ENCODE measurements around the gene LYPLAL1.

The LYPLAL1 gene

GRCh38 chr1:219206350-219206749 lies 32.7 kb downstream of the LYPLAL1 start:
- no peak for TF ChIP-seq FOXP2 (optimal IDR thresholded peaks at IDR 0.05; ENCODE audit: control extremely low read depth, extremely low read length, insufficient read depth)
- no peak for TF ChIP-seq POLR2AphosphoS5 (IDR thresholded peaks at IDR 0.05; ENCODE audit: borderline replicate concordance, low read depth, low read length)
- no peak for TF ChIP-seq EZH2 (IDR thresholded peaks at IDR 0.05)
- DNase-seq (ENCODE audit: low read depth, low spot score), result no peak
- no peak overlapping the region for H3K27ac ChIP-seq
- no peaks in the 10 kb centered on the region for H3K36me3 ChIP-seq (ENCODE audit: insufficient read depth, low read length)
- no peak overlapping the region for H3K4me3 ChIP-seq
- no peak overlapping the region for H3K9ac ChIP-seq (ENCODE audit: insufficient read length)
- H3K9me3 ChIP-seq (ENCODE audit: low read depth, low read length), result no peaks in the 10 kb centered on the region

- Histone ChIP-seq H3K27ac (no peak overlapping the region), H3K4me3 (no peak overlapping the region), H3K36me3 (ENCODE audit: insufficient read depth, low read length) (no peaks in the 10 kb centered on the region), H3K9me3 (ENCODE audit: low read depth, low read length) (no peaks in the 10 kb centered on the region), H3K9ac (ENCODE audit: insufficient read length) (no peak overlapping the region)
- no peak for TF ChIP-seq POLR2AphosphoS5 (IDR thresholded peaks at IDR 0.05; ENCODE audit: borderline replicate concordance, low read depth, low read length)
- TF ChIP-seq FOXP2 (optimal IDR thresholded peaks at IDR 0.05; ENCODE audit: control extremely low read depth, extremely low read length, insufficient read depth), result no peak
- no peak for TF ChIP-seq EZH2 (IDR thresholded peaks at IDR 0.05)
- DNase-seq (ENCODE audit: low read depth, low spot score), result no peak
These were observed 35.9 kb downstream of the LYPLAL1 start for GRCh38 chr1:219209578-219209977.

GRCh38 chr1:219210067-219210466 lies 36.4 kb downstream of the LYPLAL1 start:
- DNase-seq (ENCODE audit: low read depth, low spot score), result no peak
- TF ChIP-seq EZH2 (IDR thresholded peaks at IDR 0.05) (no peak), FOXP2 (optimal IDR thresholded peaks at IDR 0.05; ENCODE audit: control extremely low read depth, extremely low read length, insufficient read depth) (no peak), POLR2AphosphoS5 (IDR thresholded peaks at IDR 0.05; ENCODE audit: borderline replicate concordance, low read depth, low read length) (no peak)

DNA sequence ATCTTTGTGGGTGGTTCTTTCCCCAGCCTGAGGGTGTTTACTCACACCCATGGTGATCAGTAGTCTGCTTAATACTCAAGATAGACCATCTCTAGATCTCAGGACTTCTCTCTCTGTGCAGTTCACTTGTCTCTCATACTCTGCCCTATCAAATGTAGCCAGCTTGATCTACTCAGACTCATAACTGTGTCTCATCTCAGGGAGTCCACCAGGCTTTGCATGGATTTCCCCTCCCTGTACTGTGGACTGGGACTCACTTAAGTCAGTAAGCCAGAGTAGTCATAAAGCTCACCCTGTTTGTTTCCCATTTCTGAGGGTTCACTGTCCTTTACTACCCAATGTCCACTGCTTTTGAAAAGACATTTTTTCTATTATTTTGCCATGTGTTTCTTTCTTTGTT lies 41.8 kb downstream of the LYPLAL1 start:
- Histone ChIP-seq H3K9ac (ENCODE audit: insufficient read length) (no peak overlapping the region), H3K36me3 (ENCODE audit: insufficient read depth, low read length) (peaks cover 7% of the 10 kb centered on the region; the same call in 1 of the 2 replicates), H3K4me3 (no peak overlapping the region), H3K9me3 (ENCODE audit: low read depth, low read length) (no peaks in the 10 kb centered on the region), H3K27ac (no peak overlapping the region)
- TF ChIP-seq POLR2AphosphoS5 (IDR thresholded peaks at IDR 0.05; ENCODE audit: borderline replicate concordance, low read depth, low read length) (no peak), FOXP2 (optimal IDR thresholded peaks at IDR 0.05; ENCODE audit: control extremely low read depth, extremely low read length, insufficient read depth) (no peak), EZH2 (IDR thresholded peaks at IDR 0.05) (no peak)
- DNase-seq (ENCODE audit: low read depth, low spot score), result no peak

More at GRCh38 chr1:219210067-219210466, 36.4 kb downstream of the LYPLAL1 start:
- no peak overlapping the region for H3K4me3 ChIP-seq
- no peaks in the 10 kb centered on the region for H3K9me3 ChIP-seq (ENCODE audit: low read depth, low read length)
- H3K36me3 ChIP-seq (ENCODE audit: insufficient read depth, low read length), result no peaks in the 10 kb centered on the region
- no peak overlapping the region for H3K27ac ChIP-seq
- no peak overlapping the region for H3K9ac ChIP-seq (ENCODE audit: insufficient read length)

GRCh38 chr1:219220945-219221344 lies 47.3 kb downstream of the LYPLAL1 start:
- Histone ChIP-seq H3K27ac (no peak overlapping the region), H3K9ac (ENCODE audit: insufficient read length) (no peak overlapping the region), H3K36me3 (ENCODE audit: insufficient read depth, low read length) (peaks cover 7% of the 10 kb centered on the region; the same call in 1 of the 2 replicates), H3K4me3 (no peak overlapping the region), H3K9me3 (ENCODE audit: low read depth, low read length) (no peaks in the 10 kb centered on the region)
- no peak for TF ChIP-seq EZH2 (IDR thresholded peaks at IDR 0.05)
- TF ChIP-seq FOXP2 (optimal IDR thresholded peaks at IDR 0.05; ENCODE audit: control extremely low read depth, extremely low read length, insufficient read depth), result no peak
- no peak for TF ChIP-seq POLR2AphosphoS5 (IDR thresholded peaks at IDR 0.05; ENCODE audit: borderline replicate concordance, low read depth, low read length)
- DNase-seq (ENCODE audit: low read depth, low spot score), result no peak

GRCh38 chr1:219223496-219223895 lies 49.8 kb downstream of the LYPLAL1 start:
- no peak overlapping the region for H3K4me3 ChIP-seq
- H3K36me3 ChIP-seq (ENCODE audit: insufficient read depth, low read length), result peaks cover 9% of the 10 kb centered on the region; the same call in 1 of the 2 replicates
- DNase-seq (ENCODE audit: low read depth, low spot score), result no peak
- TF ChIP-seq FOXP2 (optimal IDR thresholded peaks at IDR 0.05; ENCODE audit: control extremely low read depth, extremely low read length, insufficient read depth) (no peak), EZH2 (IDR thresholded peaks at IDR 0.05) (no peak), POLR2AphosphoS5 (IDR thresholded peaks at IDR 0.05; ENCODE audit: borderline replicate concordance, low read depth, low read length) (no peak)
- no peaks in the 10 kb centered on the region for H3K9me3 ChIP-seq (ENCODE audit: low read depth, low read length)
- no peak overlapping the region for H3K27ac ChIP-seq
- H3K9ac ChIP-seq (ENCODE audit: insufficient read length), result no peak overlapping the region

DNA sequence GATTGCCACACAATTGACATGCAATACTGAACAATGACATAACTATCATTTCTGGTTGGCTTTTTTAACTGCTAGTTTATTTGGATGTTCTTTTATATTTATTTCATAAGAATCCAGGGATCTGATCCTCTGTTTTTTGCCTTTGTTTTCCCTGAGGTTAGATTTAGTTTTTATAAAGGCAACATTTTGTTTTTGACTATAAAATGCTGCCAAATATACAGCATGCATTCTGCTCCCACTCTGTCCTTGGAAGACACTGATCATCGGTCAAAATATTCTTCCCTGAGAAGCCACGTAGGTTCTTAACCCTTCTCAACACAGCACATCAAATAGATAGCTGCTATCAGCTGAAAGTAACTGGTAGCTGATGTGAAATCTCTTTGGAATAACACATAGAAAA lies 52.5 kb downstream of the LYPLAL1 start:
- Histone ChIP-seq H3K27ac (no peak overlapping the region), H3K4me3 (no peak overlapping the region), H3K36me3 (ENCODE audit: insufficient read depth, low read length) (peaks cover 3% of the 10 kb centered on the region; the same call in 1 of the 2 replicates), H3K9ac (ENCODE audit: insufficient read length) (no peak overlapping the region), H3K9me3 (ENCODE audit: low read depth, low read length) (no peaks in the 10 kb centered on the region)
- no peak for DNase-seq (ENCODE audit: low read depth, low spot score)
- TF ChIP-seq FOXP2 (optimal IDR thresholded peaks at IDR 0.05; ENCODE audit: control extremely low read depth, extremely low read length, insufficient read depth) (no peak), EZH2 (IDR thresholded peaks at IDR 0.05) (no peak), POLR2AphosphoS5 (IDR thresholded peaks at IDR 0.05; ENCODE audit: borderline replicate concordance, low read depth, low read length) (no peak)

GRCh38 chr1:219227360-219228057 lies 53.8 kb downstream of the LYPLAL1 start:
- no peak for DNase-seq (ENCODE audit: low read depth, low spot score)
- Histone ChIP-seq H3K36me3 (ENCODE audit: insufficient read depth, low read length) (peaks cover 3% of the 10 kb centered on the region; the same call in 1 of the 2 replicates), H3K9ac (ENCODE audit: insufficient read length) (no peak overlapping the region), H3K4me3 (no peak overlapping the region), H3K27ac (no peak overlapping the region), H3K9me3 (ENCODE audit: low read depth, low read length) (no peaks in the 10 kb centered on the region)
- no peak for TF ChIP-seq EZH2 (IDR thresholded peaks at IDR 0.05)
- TF ChIP-seq FOXP2 (optimal IDR thresholded peaks at IDR 0.05; ENCODE audit: control extremely low read depth, extremely low read length, insufficient read depth), result no peak
- TF ChIP-seq POLR2AphosphoS5 (IDR thresholded peaks at IDR 0.05; ENCODE audit: borderline replicate concordance, low read depth, low read length), result no peak

Measured in SK-N-MC (cell line).